ENCODE data around the gene GRID1. TPM values are rescaled to one million over a fixed set of nuclear protein-coding genes. Genes with fewer than 3 reads are reported as not detected.
"Not testable (repeated sequence)": the region's sequence is repeated elsewhere in the genome, so short reads cannot be mapped to it uniquely, and the experiment has no call there.

GRID1 gene
- total RNA-seq, 1 experiment from 2014 or later, result 0.37 TPM

GRCh38 chr10:86109421-86109820 is 257.2 kb downstream of the GRID1 start (continued):
- TF ChIP-seq FOXP4 (CRISPR knock-in tag; IDR thresholded peaks at IDR 0.05), result no peak
- TF ChIP-seq EMX1 (CRISPR knock-in tag; IDR thresholded peaks at IDR 0.05), result no peak
- no peak for TF ChIP-seq KAT7 (CRISPR knock-in tag; IDR thresholded peaks at IDR 0.05; ENCODE audit: borderline replicate concordance)
- no peak for TF ChIP-seq PRRX2 (CRISPR knock-in tag; IDR thresholded peaks at IDR 0.05)
- TF ChIP-seq MYBL2 (CRISPR knock-in tag; IDR thresholded peaks at IDR 0.05), result no peak
- TF ChIP-seq, protein P1, sequence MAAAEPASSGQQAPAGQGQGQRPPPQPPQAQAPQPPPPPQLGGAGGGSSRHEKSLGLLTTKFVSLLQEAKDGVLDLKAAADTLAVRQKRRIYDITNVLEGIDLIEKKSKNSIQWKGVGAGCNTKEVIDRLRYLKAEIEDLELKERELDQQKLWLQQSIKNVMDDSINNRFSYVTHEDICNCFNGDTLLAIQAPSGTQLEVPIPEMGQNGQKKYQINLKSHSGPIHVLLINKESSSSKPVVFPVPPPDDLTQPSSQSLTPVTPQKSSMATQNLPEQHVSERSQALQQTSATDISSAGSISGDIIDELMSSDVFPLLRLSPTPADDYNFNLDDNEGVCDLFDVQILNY (CRISPR knock-in tag; IDR thresholded peaks at IDR 0.05), result no peak
- TF ChIP-seq, protein P2, sequence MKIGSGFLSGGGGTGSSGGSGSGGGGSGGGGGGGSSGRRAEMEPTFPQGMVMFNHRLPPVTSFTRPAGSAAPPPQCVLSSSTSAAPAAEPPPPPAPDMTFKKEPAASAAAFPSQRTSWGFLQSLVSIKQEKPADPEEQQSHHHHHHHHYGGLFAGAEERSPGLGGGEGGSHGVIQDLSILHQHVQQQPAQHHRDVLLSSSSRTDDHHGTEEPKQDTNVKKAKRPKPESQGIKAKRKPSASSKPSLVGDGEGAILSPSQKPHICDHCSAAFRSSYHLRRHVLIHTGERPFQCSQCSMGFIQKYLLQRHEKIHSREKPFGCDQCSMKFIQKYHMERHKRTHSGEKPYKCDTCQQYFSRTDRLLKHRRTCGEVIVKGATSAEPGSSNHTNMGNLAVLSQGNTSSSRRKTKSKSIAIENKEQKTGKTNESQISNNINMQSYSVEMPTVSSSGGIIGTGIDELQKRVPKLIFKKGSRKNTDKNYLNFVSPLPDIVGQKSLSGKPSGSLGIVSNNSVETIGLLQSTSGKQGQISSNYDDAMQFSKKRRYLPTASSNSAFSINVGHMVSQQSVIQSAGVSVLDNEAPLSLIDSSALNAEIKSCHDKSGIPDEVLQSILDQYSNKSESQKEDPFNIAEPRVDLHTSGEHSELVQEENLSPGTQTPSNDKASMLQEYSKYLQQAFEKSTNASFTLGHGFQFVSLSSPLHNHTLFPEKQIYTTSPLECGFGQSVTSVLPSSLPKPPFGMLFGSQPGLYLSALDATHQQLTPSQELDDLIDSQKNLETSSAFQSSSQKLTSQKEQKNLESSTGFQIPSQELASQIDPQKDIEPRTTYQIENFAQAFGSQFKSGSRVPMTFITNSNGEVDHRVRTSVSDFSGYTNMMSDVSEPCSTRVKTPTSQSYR (CRISPR knock-in tag; IDR thresholded peaks at IDR 0.05), result no peak
- TF ChIP-seq TCF7 (CRISPR knock-in tag; IDR thresholded peaks at IDR 0.05; ENCODE audit: low read depth), result no peak
- no peak for TF ChIP-seq ZNF532 (CRISPR knock-in tag; IDR thresholded peaks at IDR 0.05; ENCODE audit: borderline replicate concordance)
- TF ChIP-seq, protein P3, sequence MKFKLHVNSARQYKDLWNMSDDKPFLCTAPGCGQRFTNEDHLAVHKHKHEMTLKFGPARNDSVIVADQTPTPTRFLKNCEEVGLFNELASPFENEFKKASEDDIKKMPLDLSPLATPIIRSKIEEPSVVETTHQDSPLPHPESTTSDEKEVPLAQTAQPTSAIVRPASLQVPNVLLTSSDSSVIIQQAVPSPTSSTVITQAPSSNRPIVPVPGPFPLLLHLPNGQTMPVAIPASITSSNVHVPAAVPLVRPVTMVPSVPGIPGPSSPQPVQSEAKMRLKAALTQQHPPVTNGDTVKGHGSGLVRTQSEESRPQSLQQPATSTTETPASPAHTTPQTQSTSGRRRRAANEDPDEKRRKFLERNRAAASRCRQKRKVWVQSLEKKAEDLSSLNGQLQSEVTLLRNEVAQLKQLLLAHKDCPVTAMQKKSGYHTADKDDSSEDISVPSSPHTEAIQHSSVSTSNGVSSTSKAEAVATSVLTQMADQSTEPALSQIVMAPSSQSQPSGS (CRISPR knock-in tag; IDR thresholded peaks at IDR 0.05; ENCODE audit: borderline replicate concordance, low read depth), result no peak
- TF ChIP-seq ERG (CRISPR knock-in tag; IDR thresholded peaks at IDR 0.05), result no peak
- TF ChIP-seq NFYB (CRISPR knock-in tag; conservative IDR thresholded peaks at IDR 0.05; ENCODE audit: low read depth), result no peak

- ChIA-PET CTCF (interaction anchor here (1.0 to 2.2 kb wide), 3 partner anchors 30 to 254 kb away, joined by 3 to 7 read pairs (median 6); no protein-coding TSS in a partner anchor), POLR2A (no interaction called here)
- Mint-ChIP-seq H3K27me3 (ENCODE audit: low read depth) (no peaks in the 10 kb centered on the region), H3K36me3 (no peaks in the 10 kb centered on the region), H3K4me3 (no peak overlapping the region), H3K9me3 (no peaks in the 10 kb centered on the region), H3K27ac (no peak overlapping the region), H3K4me1 (no peaks in the 10 kb centered on the region)
- DNase-seq (ENCODE audit: low spot score) (no peak), ATAC-seq (no peak)
- TF ChIP-seq PRDM15 (CRISPR knock-in tag; IDR thresholded peaks at IDR 0.05), result no peak
Observed at GRCh38 chr10:86108696-86109095, 257.9 kb downstream of the GRID1 start.

DNA sequence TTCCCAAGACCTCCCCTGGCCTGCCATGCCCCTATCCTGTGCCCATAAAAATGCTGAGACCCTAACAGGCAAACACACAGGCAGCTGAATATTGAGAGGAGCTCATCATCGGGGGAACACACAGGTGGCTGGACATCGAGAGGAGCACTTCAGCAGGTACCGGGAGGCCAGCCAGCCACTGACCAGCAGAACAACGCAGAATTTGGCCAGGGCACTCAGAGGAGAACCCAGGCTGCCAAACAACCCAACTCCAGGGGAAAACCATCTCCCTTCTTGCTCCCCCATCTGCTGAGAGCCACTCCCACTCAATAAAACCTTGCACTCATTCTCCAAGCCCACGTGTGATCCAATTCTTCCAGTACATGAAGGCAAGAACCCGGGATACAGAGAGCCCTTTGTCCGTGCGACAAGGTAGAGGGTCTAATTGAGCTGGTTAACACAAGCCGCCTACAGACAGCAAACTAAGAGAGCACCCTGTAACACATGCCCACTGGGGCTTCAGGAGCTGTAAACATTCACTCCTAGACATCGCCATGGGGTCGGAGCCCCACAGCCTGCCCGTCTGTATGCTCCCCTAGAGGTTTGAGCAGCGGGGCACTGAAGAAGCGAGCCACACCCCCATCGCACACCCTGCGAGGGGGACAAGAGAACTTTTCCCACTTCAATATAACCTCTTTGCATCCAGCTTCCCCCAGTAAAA is 258.8 kb downstream of the GRID1 start:
- H3K9me3 Mint-ChIP-seq; ATAC-seq; DNase-seq (ENCODE audit: low spot score); H3K27me3 Mint-ChIP-seq (ENCODE audit: low read depth); H3K27ac Mint-ChIP-seq; POLR2A ChIA-PET; H3K4me1 Mint-ChIP-seq; H3K36me3 Mint-ChIP-seq; H3K4me3 Mint-ChIP-seq: not testable (repeated sequence)
- CTCF ChIA-PET, result interaction anchor here (1.0 to 1.2 kb wide), 2 partner anchors 32 to 241 kb away, joined by 3 read pairs; no protein-coding TSS in a partner anchor

Measured in WTC11 (cell line).